ENCODE results near the gene LAPTM5.

- no peak for TF ChIP-seq TAF1 (IDR thresholded peaks at IDR 0.05; ENCODE audit: borderline replicate concordance, insufficient read depth, low read length)
- TF ChIP-seq POLR2AphosphoS5 (IDR thresholded peaks at IDR 0.05; ENCODE audit: low read depth, low read length): no peak
- no peak for TF ChIP-seq REST (IDR thresholded peaks at IDR 0.05; ENCODE audit: insufficient read depth in 1 of 2, low read depth in 2 of 2, low read length in 2 of 2)
These were observed 12.6 kb upstream of the LAPTM5 start for GRCh38 chr1:30770150-30770549.
